Stimulated activated CD8-positive, alpha-beta memory T cell treated with anti-CD3 and anti-CD28 coated beads, Interleukin-7, amount 100 ng/mL, for 1 hour (primary cell): ENCODE data around the gene BBS9.
"Not testable (repeated sequence)": the region's sequence is repeated elsewhere in the genome, so short reads cannot be mapped to it uniquely, and the experiment has no call there.

Experiments used
- DNase-seq, 2 donors: peaks; one replicate each; pipeline ENCODE4 v3.0.0-alpha.2; 2020; ENCODE audit warnings: low read depth in 2 of 2

The BBS9 gene

GRCh38 chr7:33494474-33494873 is 365.1 kb downstream of the BBS9 start:
- DNase-seq = no peak

- DNase-seq = no peak
Measured at GRCh38 chr7:33495207-33495606, 365.8 kb downstream of the BBS9 start.

- DNase-seq = no peak
Measured at GRCh38 chr7:33497051-33497450, 367.7 kb downstream of the BBS9 start.

- no peak for DNase-seq
Measured at GRCh38 chr7:33500703-33501701, 371.6 kb downstream of the BBS9 start.

GRCh38 chr7:33503014-33503413 is 373.6 kb downstream of the BBS9 start:
- DNase-seq = no peak

- no peak for DNase-seq
Measured at GRCh38 chr7:33503736-33504135, 374.4 kb downstream of the BBS9 start.

DNA sequence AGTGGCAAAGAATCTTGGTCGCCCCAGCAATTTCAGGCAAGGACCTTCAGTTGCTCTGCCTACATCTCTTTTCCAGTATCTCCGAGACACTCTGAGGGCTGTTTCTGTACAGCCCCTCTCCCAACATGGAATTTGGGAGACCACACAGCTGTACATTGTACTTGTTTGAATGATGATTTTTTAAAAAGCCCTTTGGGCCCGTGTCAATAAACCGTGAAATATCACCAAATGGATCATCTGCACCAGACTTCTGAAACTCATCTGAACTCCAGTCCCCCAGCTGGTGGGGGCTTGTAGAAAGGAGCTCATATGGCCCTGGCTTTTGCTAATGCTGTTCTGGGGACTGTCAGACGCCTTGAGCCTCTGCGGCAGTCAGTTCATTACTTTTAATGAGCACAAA is 374.9 kb downstream of the BBS9 start:
- no peak for DNase-seq

DNA sequence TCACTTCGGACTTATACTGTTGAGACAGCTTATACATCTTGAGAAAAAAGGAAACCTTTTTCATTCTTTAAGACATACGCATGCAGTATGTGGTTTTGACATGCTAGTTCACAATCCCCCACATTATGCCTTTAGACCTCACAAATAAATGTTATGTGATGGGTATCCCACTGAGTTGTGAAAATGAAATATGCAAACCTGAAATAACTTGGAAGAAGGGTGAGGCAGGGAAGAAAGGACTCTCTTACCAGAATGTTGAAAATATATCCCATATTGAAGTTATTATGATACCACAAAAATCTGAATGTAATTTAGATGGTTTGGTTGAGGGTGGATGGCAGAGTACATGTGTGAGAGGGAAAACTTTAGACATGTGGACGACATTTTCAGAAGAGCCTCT is 379.8 kb downstream of the BBS9 start:
- no peak for DNase-seq

DNA sequence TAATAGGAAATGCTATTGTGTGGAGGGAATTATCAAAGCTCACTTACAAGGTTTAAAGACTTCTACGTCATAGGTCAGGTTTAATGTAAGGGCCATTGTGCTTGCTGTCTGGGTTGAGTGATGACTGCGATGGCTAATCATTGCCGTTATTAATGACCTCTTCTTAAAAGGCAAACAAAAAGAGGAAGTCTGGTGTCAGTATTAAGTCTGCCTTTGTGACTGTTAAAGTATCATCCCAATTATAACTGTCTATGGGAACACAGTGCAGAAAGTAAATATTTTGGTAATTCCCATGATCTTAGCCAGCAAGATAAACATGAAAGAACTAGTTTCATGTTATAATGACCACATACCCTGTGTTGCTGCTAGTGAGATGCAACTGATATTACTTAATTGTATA is 382.4 kb downstream of the BBS9 start:
- no peak for DNase-seq

DNA sequence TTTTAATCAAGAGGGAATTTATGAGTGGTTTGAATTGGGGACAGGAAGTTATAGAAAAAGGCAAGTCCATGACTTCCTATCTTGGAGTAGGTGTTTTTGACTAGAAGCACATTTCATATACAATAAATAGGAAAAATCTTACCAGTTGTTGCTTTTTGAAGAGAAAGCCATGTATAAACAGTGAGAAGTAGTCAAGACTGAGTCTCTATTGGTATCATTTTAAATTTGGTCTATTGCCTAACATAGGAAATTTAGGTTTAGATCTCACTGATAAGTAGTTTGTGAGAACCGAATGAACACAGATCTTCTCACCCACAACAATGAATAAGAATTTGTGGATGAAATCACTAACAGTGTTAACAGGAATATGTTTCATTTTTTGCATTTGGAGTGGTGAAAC is 387.2 kb downstream of the BBS9 start:
- DNase-seq = no peak

DNA sequence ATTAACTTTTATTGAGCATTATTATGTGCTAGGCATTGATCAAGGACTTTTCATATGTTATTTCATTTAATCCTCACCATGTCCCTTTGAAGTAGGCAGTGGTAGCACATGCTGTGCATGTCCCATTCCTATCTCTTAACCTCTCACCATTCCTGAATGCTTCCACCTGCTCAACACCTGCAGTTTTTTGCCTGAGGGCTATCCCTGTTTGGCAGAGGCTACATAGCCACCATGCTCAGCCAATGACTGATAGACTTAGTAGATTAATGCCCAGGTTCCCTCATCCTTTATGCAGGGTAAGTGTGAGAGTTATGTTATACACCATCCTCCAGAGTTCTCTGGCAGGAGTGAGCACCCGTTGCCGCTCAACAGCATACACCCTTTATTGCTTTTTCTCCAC is 387.8 kb downstream of the BBS9 start:
- no peak for DNase-seq

DNA sequence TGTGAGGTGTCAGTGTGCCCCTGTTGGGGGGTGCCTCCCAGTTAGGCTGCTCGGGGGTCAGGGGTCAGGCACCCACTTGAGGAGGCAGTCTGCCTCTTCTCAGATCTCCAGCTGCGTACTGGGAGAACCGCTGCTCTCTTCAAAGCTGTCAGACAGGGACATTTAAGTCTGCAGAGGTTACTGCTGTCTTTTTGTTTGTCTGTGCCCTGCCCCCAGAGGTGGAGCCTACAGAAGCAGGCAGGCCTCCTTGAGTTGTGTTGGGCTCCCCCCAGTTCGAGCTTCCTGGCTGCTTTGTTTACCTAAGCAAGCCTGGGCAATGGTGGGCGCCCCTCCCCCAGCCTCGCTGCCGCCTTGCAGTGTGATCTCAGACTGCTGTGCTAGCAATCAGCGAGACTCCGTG is 397.6 kb downstream of the BBS9 start:
- not testable (repeated sequence) for DNase-seq

GRCh38 chr7:33527613-33528012 is 398.2 kb downstream of the BBS9 start:
- not testable (repeated sequence) for DNase-seq

DNA sequence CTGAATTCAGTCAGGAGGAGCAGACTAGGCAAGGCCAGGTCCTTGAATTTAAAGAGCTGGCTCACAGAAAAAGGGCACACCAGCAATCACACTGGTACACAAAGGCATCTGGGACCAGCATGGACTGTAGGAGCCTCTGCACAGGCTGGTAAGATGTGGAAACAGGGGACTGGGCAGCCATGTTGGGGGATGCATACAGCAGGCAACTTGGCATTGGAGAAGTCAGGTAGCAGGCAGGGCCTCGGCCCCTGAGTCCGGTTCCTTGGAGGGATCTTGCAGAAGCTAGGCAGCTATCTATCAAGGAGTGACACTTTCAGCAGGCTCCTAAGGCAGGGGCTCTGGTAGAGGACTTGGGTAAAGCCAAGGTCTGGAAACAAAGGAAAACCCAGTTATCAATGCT is 399.7 kb downstream of the BBS9 start:
- no peak for DNase-seq

DNA sequence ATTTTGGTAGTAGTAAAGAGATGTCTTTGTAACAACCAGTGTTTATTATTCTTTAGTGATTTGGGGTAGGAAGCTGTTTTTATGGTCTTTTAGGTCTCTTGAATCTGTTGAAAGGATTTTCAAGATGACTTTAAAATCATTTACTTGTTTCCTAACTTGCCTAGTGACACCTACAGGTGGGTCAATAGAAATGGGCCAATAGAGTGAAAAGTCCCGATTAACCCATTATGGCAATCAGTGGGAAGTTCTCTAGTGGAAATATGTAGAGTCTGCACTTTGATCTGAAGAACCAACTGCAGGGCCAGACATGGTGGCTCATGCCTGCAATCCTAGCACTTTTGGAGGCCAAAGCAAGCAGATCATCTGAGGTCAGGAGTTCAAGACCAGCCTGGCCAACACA is 401.3 kb downstream of the BBS9 start:
- DNase-seq = no peak

DNA sequence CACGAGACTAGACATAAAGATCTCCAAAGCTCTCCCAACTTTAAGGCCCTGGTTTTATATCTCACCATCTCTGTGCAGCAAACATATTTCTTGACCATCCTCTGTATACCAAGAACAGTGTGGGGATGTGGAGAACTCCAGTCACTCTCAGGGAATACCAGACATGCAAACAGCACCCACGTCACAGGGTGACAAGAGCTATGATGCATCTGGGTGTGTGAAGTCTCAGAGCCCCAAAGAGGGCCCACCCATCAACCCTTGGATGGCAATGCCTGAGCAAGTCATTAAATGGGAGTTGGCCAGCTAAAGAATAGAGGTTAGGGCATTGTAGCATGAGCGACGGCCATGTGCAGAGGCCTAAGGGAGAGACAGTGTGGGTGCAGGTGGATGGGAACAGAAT is 402.5 kb downstream of the BBS9 start:
- DNase-seq = no peak

GRCh38 chr7:33534833-33535232 is 405.5 kb downstream of the BBS9 start:
- DNase-seq = no peak

DNA sequence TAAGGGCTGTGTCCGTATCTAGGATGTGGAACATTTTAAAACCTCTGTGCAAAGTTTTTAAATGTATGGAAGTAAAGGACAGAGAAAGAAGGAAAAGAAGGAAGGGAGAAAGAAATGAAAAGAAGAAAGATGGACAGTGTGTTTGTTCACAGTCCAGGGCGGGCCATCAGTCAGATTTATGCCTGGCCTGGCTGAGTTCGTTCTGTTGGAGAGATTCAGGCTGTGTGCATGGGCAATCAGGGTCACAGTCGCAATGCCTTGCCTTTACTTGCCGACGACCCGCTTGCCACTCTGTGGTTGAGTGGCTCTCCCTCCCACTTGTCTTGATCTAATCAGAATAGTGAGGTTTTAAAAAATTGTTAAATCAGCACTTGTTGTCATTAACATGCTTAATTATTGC is 406.6 kb downstream of the BBS9 start:
- DNase-seq = no peak

- no peak for DNase-seq
Measured at GRCh38 chr7:33536398-33537103, 407.2 kb downstream of the BBS9 start.

GRCh38 chr7:33537104-33537477 is 407.7 kb downstream of the BBS9 start:
- DNase-seq = no peak

GRCh38 chr7:33539198-33539597 is 409.8 kb downstream of the BBS9 start:
- DNase-seq = no peak

GRCh38 chr7:33539659-33540400 is 410.5 kb downstream of the BBS9 start:
- DNase-seq = no peak
